A673 (cell line): Measurements from ENCODE around the gene ATP8A1. TPM values are rescaled to one million over a fixed set of nuclear protein-coding genes. Genes with fewer than 3 reads are reported as not detected.

Experiments
- BruUV-seq: library from RNA; stranded (reverse); fragments of 400-500 nt; replicated peaks from 2 replicates; lab custom pipeline; 2021; lab: Mats Ljungman, UMichigan
- CTCF ChIA-PET: fragments of 300-600 bp; sonication (Branson Sonifier 250); formaldehyde crosslinking; loops from one replicate; lab custom pipeline; 2022; ENCODE audit warnings: antibody characterized with exemption; lab: Charles Lee
- POLR2A ChIA-PET: fragments of 300-600 bp; sonication (Branson Sonifier 250); formaldehyde crosslinking; loops from one replicate; lab custom pipeline; 2022; ENCODE audit warnings: antibody characterized with exemption; ENCODE audit not compliant: low non-redundant PET; lab: Charles Lee
- DNase-seq: peaks from one replicate; pipeline ENCODE4 v3.0.0-alpha.2; 2015; ENCODE audit warnings: low spot score
- H3K27ac ChIP-seq: fragments of 200-600 bp; sonication (generic); 2 replicates; pipeline ENCODE4 v1.5.1; 2016; ENCODE audit warnings: mixed run types, low read depth, mild to moderate bottlenecking, mixed read lengths, antibody characterized with exemption, low read length; ENCODE audit not compliant: poor library complexity, severe bottlenecking
- H3K27me3 ChIP-seq: fragments of 200-600 bp; sonication (generic); replicated peaks from 2 replicates; pipeline ENCODE4 v1.6.1; 2017; ENCODE audit warnings: mixed run types, low read depth, mild to moderate bottlenecking, mixed read lengths, antibody characterized with exemption, low read length; ENCODE audit not compliant: insufficient read depth, poor library complexity
- H3K36me3 ChIP-seq: fragments of 200-600 bp; sonication (generic); 2 replicates; pipeline ENCODE4 v1.6.1; 2016; ENCODE audit warnings: mixed run types, mild to moderate bottlenecking, mixed read lengths, antibody characterized with exemption, low read length; ENCODE audit not compliant: insufficient read depth, poor library complexity, severe bottlenecking
- H3K4me1 ChIP-seq: fragments of 200-600 bp; sonication (generic); 2 replicates; pipeline ENCODE4 v1.6.1; 2017; ENCODE audit warnings: mixed run types, mild to moderate bottlenecking, mixed read lengths, antibody characterized with exemption, low read length; ENCODE audit not compliant: insufficient read depth, poor library complexity, severe bottlenecking
- H3K4me3 ChIP-seq: fragments of 200-600 bp; sonication (generic); 2 replicates; pipeline ENCODE4 v1.5.1; 2016; ENCODE audit warnings: low read depth, mixed run types, mild to moderate bottlenecking, mixed read lengths, low read length; ENCODE audit not compliant: poor library complexity, severe bottlenecking
- H3K9me3 ChIP-seq: fragments of 200-600 bp; sonication (generic); 2 replicates; pipeline ENCODE4 v1.6.1; 2016; ENCODE audit warnings: mixed run types, low read depth, mild to moderate bottlenecking, mixed read lengths, antibody characterized with exemption, low read length; ENCODE audit not compliant: poor library complexity, severe bottlenecking
- EZH2 ChIP-seq: fragments of 200-600 bp; sonication (generic); IDR thresholded peaks from 2 replicates; pipeline ENCODE4 v1.6.1; 2017; ENCODE audit warnings: borderline replicate concordance, low read depth, mild to moderate bottlenecking, mixed read lengths, antibody characterized with exemption, low read length; ENCODE audit not compliant: poor library complexity, severe bottlenecking
- intact Hi-C: fragments of 100-400 bp; cut with micrococcal nuclease; formaldehyde crosslinking; loops from one replicate; pipeline ENCODE4 v1.10.0; 2022; ENCODE audit not compliant: unreplicated experiment
- total RNA-seq: library from RNA; stranded (reverse); gene quantifications from 2 replicates; pipeline ENCODE4 v1.2.3, GENCODE V29; 2021
- TF ChIP-seq, protein P1 (sequence below): fragments of 300-800, 200-600 bp; sonication (generic); conservative IDR thresholded peaks from 2 replicates; pipeline ENCODE4 v1.5.1; 2017; ENCODE audit warnings: low read depth, mild to moderate bottlenecking, antibody characterized with exemption, low read length, moderate library complexity, mixed read lengths

ATP8A1 gene
- total RNA-seq, 1 experiment from 2014 or later: 0.28 TPM

DNA sequence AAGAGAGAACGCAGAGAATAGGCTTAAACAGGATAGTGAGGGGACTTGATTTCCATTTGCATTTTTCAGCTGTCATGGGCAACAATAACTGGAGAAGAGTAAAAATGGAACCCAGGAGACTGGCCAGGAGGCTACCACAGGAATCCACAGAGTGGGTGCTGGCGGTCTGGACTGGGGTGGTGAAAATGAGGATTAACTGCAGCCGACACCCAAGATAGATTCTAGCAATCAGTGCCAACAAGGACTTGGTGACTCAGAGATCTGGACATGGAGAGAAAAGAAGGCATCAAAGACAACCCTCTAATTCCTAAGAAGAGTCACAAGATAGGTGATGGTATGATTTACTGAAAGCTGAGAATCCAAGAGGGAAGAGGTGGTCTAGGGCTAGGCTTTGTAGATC, 102.8 kb downstream of the ATP8A1 start:
- no peaks in the 10 kb centered on the region for H3K36me3 ChIP-seq
- H3K4me3 ChIP-seq: no peak overlapping the region
- no peaks in the 10 kb centered on the region for H3K9me3 ChIP-seq
- H3K27me3 ChIP-seq: peaks cover 24% of the 10 kb centered on the region
- no TSS peak for BruUV-seq
- H3K27ac ChIP-seq: no peak overlapping the region
- intact Hi-C loops: no loop called here
- TF ChIP-seq, protein P1, sequence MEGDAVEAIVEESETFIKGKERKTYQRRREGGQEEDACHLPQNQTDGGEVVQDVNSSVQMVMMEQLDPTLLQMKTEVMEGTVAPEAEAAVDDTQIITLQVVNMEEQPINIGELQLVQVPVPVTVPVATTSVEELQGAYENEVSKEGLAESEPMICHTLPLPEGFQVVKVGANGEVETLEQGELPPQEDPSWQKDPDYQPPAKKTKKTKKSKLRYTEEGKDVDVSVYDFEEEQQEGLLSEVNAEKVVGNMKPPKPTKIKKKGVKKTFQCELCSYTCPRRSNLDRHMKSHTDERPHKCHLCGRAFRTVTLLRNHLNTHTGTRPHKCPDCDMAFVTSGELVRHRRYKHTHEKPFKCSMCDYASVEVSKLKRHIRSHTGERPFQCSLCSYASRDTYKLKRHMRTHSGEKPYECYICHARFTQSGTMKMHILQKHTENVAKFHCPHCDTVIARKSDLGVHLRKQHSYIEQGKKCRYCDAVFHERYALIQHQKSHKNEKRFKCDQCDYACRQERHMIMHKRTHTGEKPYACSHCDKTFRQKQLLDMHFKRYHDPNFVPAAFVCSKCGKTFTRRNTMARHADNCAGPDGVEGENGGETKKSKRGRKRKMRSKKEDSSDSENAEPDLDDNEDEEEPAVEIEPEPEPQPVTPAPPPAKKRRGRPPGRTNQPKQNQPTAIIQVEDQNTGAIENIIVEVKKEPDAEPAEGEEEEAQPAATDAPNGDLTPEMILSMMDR: no peak
- no peak for TF ChIP-seq EZH2
- CTCF ChIA-PET: no interaction called here
- no peaks in the 10 kb centered on the region for H3K4me1 ChIP-seq
- DNase-seq: no peak
- POLR2A ChIA-PET: interaction anchor here (0.6 kb wide), 1 partner anchor 1002 kb away, joined by 3 read pairs; no protein-coding TSS in a partner anchor

DNA sequence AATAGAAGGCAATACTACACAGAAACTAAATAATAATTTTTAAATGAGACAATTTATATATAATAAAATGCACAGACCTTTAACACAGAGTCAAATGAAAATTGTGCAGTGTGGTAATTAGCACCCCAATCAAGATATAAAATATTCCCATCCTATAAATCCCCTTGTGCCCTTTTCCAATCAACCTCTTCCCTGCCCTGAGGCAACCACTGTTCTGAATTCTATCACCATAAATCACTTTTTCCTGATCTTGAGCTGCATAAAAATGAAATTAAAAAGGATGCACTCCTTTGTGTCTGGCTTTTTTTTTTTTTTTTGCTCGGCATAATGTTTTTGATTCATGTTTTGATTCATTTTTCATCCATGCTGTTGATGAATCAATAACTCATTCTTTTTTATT, 107.0 kb downstream of the ATP8A1 start:
- Histone ChIP-seq H3K4me1 (no peaks in the 10 kb centered on the region), H3K27ac (no peak overlapping the region), H3K27me3 (peaks cover 20% of the 10 kb centered on the region), H3K36me3 (no peaks in the 10 kb centered on the region), H3K9me3 (no peaks in the 10 kb centered on the region), H3K4me3 (no peak overlapping the region)
- BruUV-seq: no TSS peak
- TF ChIP-seq EZH2: no peak
- TF ChIP-seq, protein P1: no peak
- POLR2A ChIA-PET: no interaction called here
- DNase-seq: no peak
- intact Hi-C loops: no loop called here
- CTCF ChIA-PET: no interaction called here

DNA sequence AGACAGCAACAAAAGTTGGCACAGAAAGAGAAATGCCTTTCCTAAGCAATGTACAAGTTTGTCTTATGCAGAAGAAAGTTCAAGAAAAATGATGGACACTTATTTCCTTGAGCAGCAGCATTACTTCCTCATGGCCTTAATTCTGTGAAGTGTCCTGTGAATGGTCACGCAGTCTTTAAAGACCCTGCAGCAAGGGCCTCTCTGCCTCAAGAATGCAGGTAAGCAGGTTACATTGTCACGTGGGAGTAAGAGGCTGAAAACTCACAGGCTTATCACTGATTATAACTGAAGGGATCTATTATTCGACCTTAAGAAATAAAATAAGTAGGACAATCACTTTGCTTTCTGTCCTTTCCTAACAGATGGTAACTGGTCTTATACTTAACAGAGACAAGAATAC, 109.1 kb downstream of the ATP8A1 start:
- Histone ChIP-seq H3K4me1 (no peaks in the 10 kb centered on the region), H3K27ac (no peak overlapping the region), H3K4me3 (no peak overlapping the region), H3K27me3 (peaks cover 20% of the 10 kb centered on the region), H3K9me3 (no peaks in the 10 kb centered on the region), H3K36me3 (no peaks in the 10 kb centered on the region)
- ChIA-PET CTCF (no interaction called here), POLR2A (no interaction called here)
- BruUV-seq: no TSS peak
- intact Hi-C loops: no loop called here
- TF ChIP-seq EZH2: no peak
- TF ChIP-seq, protein P1: no peak
- no peak for DNase-seq
